Left renal pelvis (tissue), 4 donors: ENCODE data around the gene STAC2. TPM values are rescaled to one million over a fixed set of nuclear protein-coding genes. Genes with fewer than 3 reads are reported as not detected.

Source experiments
- DNase-seq, 4 donors: peaks; one replicate each; pipeline ENCODE4 v3.0.0-alpha.2; 2013; ENCODE audit warnings: low read depth in 4 of 4, low spot score in 3 of 4
- polyA plus RNA-seq, 4 donors: library from polyadenylated mRNA; unstranded; fragments of 120-200 nt; gene quantifications; one replicate each; pipeline ENCODE4 v1.2.1, GENCODE V29; 2013; ENCODE audit not compliant: insufficient read length in 4 of 4

The STAC2 gene
- polyA plus RNA-seq, 4 donors: 1.8 to 6.2 (median 3.3) TPM

DNA sequence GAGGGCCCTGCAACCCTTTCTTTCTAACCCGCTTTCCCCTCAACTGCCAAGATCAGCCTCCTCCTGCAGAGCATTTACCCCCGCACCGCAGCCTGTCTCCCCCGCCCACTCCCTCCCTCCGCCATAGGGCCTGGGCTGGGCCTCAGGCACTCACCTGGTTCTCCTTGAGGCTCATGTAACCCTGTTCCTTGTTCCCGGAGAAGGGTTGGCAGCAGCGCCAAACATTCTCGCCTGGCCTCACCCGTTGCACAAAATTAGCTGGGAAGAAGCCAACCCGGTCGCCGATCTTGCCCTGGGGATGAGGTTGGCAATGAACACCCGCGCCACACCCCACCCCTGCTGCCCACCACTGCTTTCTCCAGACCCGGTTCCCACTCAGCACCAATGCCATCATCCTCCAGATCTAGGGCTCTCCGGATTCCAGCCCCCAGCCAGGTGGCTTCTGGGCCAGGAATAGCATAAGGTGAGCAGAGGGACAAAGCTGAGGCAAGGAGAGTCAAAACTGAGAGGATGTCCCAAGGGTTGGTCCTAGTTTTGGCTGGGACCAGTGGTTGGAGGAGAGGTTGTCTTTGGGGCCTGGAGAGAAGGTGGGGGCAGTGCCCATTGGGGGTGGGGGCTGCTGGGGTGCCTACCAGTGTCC lies 12.8 kb downstream of the STAC2 start:
- DNase-seq: no peak

DNA sequence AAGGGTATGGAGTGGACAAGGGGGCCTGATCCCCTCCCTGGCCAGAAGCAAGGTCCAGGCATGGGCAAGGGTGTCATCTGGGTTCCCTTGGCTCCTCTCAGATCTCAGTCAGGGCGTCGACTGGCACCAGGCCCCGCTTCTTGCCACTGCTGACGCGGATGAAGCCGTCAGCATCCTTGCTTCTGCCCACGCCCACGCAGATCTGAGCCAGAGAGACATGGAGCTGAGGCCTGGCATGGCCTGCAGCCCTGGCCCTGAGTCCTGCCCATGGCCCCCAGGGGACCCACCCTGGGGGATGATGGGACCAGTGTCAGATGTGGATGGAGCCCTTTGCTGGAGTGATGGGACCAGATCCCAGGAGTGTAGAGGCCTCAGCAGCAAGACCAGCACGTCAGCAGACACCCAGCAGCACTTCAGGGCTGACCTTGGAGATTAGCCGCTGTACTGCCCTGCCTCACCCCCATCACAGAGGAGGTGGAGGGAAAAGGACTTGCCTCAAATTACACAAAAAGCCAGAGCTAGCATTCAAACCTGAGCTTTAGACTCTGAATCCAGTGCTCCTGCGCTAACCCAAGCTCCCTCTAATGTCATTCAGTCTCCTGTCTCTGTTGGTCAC lies 13.4 kb downstream of the STAC2 start:
- DNase-seq: no peak

GRCh38 chr17:39210093-39210434 lies 15.7 kb downstream of the STAC2 start:
- DNase-seq: no peak

DNA sequence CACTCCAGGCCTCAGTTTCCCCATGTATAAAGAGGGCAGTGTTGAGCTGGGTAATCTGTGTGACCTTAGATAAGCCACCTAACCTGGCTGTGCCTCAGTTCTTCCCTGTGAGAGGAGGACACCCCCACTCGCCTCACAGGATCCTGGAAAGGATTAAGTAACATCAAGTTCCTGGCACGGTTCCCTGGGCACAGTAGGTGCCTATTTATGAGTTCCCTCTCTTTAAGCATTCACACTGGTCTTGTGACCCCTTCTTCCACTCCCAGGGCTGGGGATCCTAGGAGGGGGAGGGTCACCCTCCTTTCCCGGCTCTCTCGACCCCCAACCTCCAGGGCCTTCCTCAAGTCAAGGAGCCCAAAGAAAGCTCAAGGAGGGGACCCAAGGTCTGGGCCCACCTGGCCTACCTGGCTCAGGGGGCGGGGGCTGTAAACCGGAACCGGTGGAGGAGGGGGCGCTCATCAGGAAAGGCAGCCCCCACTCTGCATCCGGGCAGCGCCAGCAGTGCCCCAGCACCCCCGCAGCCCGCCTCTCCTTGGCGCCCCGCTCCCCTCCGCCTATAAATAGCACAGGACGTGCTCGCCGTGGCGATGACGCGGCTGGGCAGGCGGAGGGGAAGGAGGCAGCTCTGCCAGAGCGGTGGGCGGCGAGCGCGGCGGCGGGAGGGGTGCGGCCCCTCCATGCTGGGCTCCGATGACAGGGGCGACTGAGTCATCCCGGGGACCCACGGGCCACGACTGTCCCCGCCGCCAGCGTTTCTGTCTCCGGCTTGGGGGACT lies 16.2 kb downstream of the STAC2 start:
- no peak for DNase-seq

GRCh38 chr17:39208893-39209292 lies 16.9 kb downstream of the STAC2 start:
- no peak for DNase-seq

- no peak for DNase-seq
Measured at GRCh38 chr17:39208136-39208535, 17.6 kb downstream of the STAC2 start.

DNA sequence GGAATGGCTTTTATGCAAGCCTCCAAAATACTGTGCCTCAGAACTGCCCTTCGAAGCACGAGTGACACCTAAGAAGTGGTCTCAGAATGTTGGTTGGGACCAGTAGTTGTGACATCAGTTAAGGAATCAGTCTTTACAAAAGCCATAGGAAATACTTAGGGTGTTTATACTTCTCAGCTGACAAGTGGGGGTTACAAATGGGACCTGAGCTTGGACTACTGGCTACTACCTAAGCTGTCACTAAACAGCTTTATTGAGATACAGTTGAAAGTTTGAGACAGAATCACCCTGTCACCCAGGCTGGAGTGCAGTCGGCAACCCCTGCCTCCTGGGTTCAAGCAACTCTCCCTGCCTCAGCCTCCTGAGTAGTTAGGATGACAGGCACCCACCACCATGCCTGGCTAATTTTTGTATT lies 20.6 kb downstream of the STAC2 start:
- DNase-seq: no peak

DNA sequence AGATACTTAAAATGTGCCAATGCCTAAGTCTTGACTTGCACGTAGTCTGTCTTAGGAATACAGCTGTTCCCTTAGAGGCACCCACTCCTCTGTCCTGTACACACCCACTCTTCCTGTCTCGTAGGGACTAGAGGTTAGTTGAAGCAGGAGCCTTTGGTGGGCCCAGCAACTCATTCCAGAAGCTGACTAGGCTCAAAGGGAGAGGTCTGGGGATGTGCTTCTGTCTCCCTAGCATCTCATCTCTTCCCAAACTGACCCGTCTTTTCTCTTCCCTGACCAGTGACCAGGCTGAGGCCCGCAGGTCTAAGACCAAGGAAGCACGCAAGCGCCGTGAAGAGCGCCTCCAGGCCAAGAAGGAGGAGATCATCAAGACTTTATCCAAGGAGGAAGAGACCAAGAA lies 21.5 kb downstream of the STAC2 start:
- no peak for DNase-seq

- DNase-seq: no peak
Measured at GRCh38 chr17:39200957-39201510, 24.7 kb downstream of the STAC2 start.

- DNase-seq: peak in 3 of 4 donors; percentile 84 to 90 (median 88)
Measured at GRCh38 chr17:39200070-39200879, 25.5 kb downstream of the STAC2 start, which contains the start of gene RPL19. Gene RPL19 (plus strand): TSS chr17:39200283. CDS start chr17:39200345, 62 bp downstream.

- peak in 1 of 4 donors; percentile 88 for DNase-seq
Measured at GRCh38 chr17:39199820-39200069, 26.0 kb downstream of the STAC2 start.

DNA sequence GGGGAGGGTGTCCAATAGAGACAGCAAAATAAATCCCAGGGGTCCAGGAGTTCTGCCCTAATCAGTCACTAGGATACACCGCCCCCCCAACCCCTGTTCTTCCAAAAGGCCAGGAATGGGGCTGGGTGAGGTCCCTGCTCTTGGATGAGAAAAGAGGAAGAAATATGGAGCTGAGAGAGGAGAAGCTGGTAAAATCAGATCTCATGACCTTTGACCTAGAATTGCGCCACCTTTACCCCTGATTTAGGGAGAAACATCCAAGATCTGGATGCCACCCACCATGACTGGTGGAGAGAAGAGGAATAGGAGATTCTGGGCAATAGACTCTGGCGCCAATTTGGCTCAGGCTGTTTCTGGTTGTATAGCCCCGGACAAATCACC lies 27.6 kb downstream of the STAC2 start:
- DNase-seq: no peak

- DNase-seq: no peak
Measured at GRCh38 chr17:39197380-39198185, 28.2 kb downstream of the STAC2 start, which contains the start of gene CACNB1. Gene CACNB1 (minus strand): TSS chr17:39197669. CDS start chr17:39197495, 174 bp downstream.

GRCh38 chr17:39196808-39197291 lies 28.9 kb downstream of the STAC2 start:
- no peak for DNase-seq

DNA sequence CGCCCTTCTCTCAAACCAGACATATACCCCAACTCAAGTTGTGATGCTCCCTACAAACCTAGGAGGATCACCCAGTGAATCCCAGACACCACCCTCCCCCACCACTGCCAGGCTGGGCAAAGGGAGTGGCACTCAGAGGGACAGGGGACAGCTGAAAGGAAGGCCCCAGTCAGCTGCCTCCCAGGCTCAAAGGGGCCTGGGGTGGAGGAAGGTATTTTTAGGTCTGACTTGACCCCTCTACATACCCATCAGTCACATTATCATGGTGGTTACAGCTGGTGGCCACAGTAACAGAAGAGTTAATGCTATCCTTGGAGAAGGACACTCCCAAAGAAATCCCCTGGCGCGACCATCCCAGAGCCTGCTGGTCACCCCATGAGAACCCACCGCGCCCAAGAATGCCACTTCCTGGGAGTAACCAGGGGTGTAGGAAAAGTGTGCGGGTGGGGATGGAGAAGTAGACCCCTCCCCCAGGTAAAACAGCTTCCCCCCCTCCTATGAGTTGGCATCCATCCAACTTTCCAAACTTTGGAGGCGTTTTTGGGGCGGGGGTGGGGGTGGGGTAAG lies 29.4 kb downstream of the STAC2 start:
- no peak for DNase-seq

- no peak for DNase-seq
Measured at GRCh38 chr17:39195568-39196160, 30.1 kb downstream of the STAC2 start.

GRCh38 chr17:39194985-39195524 lies 30.7 kb downstream of the STAC2 start:
- no peak for DNase-seq

DNA sequence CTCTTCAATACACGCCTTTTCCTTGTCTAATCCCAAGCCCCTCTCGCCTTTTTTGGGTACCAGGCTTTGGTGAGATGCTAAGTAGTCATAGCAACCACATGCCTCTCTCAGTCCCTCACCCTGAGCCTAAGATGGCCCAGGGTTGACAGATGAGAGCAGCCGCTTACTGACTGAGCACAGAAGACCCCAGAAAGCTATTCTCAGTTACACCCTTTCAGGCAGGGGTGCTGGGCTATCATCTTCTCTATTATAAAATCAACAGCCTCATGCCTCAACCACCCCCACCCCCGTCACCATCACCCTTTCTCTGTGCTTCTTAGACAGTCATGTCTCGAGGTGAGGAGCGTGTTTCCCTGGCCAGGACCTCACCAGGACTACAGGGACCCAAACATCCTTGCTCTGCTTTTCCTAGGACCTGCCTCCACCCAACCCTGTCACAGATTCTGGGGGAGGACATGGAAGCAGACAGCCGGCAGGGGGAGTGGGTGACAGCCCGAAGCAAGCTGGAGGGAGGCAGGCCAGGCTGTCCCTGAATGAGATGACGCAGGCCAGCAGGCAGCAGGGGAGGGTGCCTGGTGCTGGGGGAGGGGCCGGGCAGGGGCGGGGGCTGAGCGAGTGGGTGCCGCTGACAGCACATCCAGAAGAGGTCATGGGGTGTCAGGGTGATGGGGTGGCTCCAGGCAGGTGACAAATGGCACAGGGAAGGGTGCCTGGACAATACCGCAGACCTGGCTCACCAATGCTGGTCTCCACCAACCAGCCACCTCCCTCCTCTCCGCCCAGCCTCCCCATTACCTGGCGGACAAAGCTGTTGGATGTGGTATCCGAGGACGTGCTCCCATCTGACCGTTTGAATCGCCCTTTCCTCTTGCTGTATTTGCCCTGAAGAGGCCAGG lies 31.4 kb downstream of the STAC2 start:
- no peak for DNase-seq
